Memory B cell (primary cell): ENCODE measurements around the gene STK26.
"Not testable (repeated sequence)": the region's sequence is repeated elsewhere in the genome, so short reads cannot be mapped to it uniquely, and the experiment has no call there.

Source experiments
- ATAC-seq: fragments of 150-1000 bp; cut with Tn5 transposase; 2 replicates; pipeline ENCODE4 v1.10.0; 2021; ENCODE audit warnings: low read depth, mild to moderate bottlenecking, moderate library complexity
- DNase-seq, 2 donors: peaks; one replicate each; pipeline ENCODE4 v3.0.0; 2022; ENCODE audit warnings: low spot score in 2 of 2
- H3K27ac Mint-ChIP-seq: one replicate; pipeline ENCODE4 v1.8.0; 2022; ENCODE audit warnings: mild to moderate bottlenecking, moderate library complexity, mixed read lengths
- H3K27me3 Mint-ChIP-seq: one replicate; pipeline ENCODE4 v1.8.0; 2022; ENCODE audit warnings: mixed read lengths
- H3K36me3 Mint-ChIP-seq: one replicate; pipeline ENCODE4 v1.8.0; 2022; ENCODE audit warnings: mild to moderate bottlenecking, mixed read lengths
- H3K4me1 Mint-ChIP-seq: one replicate; pipeline ENCODE4 v1.8.0; 2022; ENCODE audit warnings: mixed read lengths
- H3K4me3 Mint-ChIP-seq: one replicate; pipeline ENCODE4 v1.8.0; 2022; ENCODE audit warnings: mild to moderate bottlenecking, moderate library complexity, mixed read lengths
- H3K9me3 Mint-ChIP-seq: one replicate; pipeline ENCODE4 v1.8.0; 2022; ENCODE audit warnings: mixed read lengths

The STK26 gene

GRCh38 chrX:132046533-132046932, 23.4 kb downstream of the STK26 start:
- ATAC-seq: no peak
- no peak overlapping the region for H3K27ac Mint-ChIP-seq

GRCh38 chrX:132051778-132052177, 28.7 kb downstream of the STK26 start:
- DNase-seq, H3K27me3 Mint-ChIP-seq, H3K36me3 Mint-ChIP-seq, H3K9me3 Mint-ChIP-seq, H3K27ac Mint-ChIP-seq, H3K4me1 Mint-ChIP-seq, ATAC-seq, H3K4me3 Mint-ChIP-seq: not testable (repeated sequence)

More at GRCh38 chrX:132046533-132046932, 23.4 kb downstream of the STK26 start:
- Mint-ChIP-seq H3K4me1 (peaks cover 10% of the 10 kb centered on the region), H3K27me3 (no peaks in the 10 kb centered on the region), H3K36me3 (peaks cover 2% of the 10 kb centered on the region), H3K9me3 (no peaks in the 10 kb centered on the region), H3K4me3 (no peak overlapping the region)
- DNase-seq: no peak

- peaks cover 12% of the 10 kb centered on the region for H3K4me1 Mint-ChIP-seq
These were observed 34.9 kb downstream of the STK26 start for GRCh38 chrX:132058050-132058449.

GRCh38 chrX:132058975-132059374, 35.9 kb downstream of the STK26 start:
- H3K9me3 Mint-ChIP-seq: no peaks in the 10 kb centered on the region
- H3K36me3 Mint-ChIP-seq: peaks cover 4% of the 10 kb centered on the region
- DNase-seq: no peak
- no peaks in the 10 kb centered on the region for H3K27me3 Mint-ChIP-seq
- H3K4me1 Mint-ChIP-seq: peaks cover 10% of the 10 kb centered on the region
- H3K27ac Mint-ChIP-seq: no peak overlapping the region
- no peak overlapping the region for H3K4me3 Mint-ChIP-seq
- no peak for ATAC-seq

More at GRCh38 chrX:132058050-132058449, 34.9 kb downstream of the STK26 start:
- Mint-ChIP-seq H3K27ac (no peak overlapping the region), H3K4me3 (no peak overlapping the region), H3K27me3 (no peaks in the 10 kb centered on the region), H3K36me3 (peaks cover 4% of the 10 kb centered on the region), H3K9me3 (no peaks in the 10 kb centered on the region)
- DNase-seq (no peak), ATAC-seq (no peak)

- Mint-ChIP-seq H3K4me1 (peaks cover 10% of the 10 kb centered on the region), H3K9me3 (no peaks in the 10 kb centered on the region), H3K4me3 (no peak overlapping the region), H3K27ac (no peak overlapping the region), H3K27me3 (no peaks in the 10 kb centered on the region), H3K36me3 (peaks cover 4% of the 10 kb centered on the region)
- no peak for DNase-seq
- no peak for ATAC-seq
These were observed 37.0 kb downstream of the STK26 start for GRCh38 chrX:132059973-132060540.

- DNase-seq: no peak
- ATAC-seq: no peak
- Mint-ChIP-seq H3K27me3 (no peaks in the 10 kb centered on the region), H3K4me1 (peaks cover 10% of the 10 kb centered on the region), H3K9me3 (no peaks in the 10 kb centered on the region), H3K36me3 (peaks cover 2% of the 10 kb centered on the region), H3K4me3 (no peak overlapping the region), H3K27ac (no peak overlapping the region)
These were observed 40.2 kb downstream of the STK26 start for GRCh38 chrX:132063334-132063733.

GRCh38 chrX:132063862-132064261, 40.8 kb downstream of the STK26 start:
- no peaks in the 10 kb centered on the region for H3K27me3 Mint-ChIP-seq
- H3K9me3 Mint-ChIP-seq: no peaks in the 10 kb centered on the region
- no peak for ATAC-seq
- H3K27ac Mint-ChIP-seq: no peak overlapping the region
- peaks cover 5% of the 10 kb centered on the region for H3K36me3 Mint-ChIP-seq
- no peak for DNase-seq
- peaks cover 10% of the 10 kb centered on the region for H3K4me1 Mint-ChIP-seq
- H3K4me3 Mint-ChIP-seq: no peak overlapping the region

- H3K9me3 Mint-ChIP-seq: no peaks in the 10 kb centered on the region
- no peak for ATAC-seq
- no peaks in the 10 kb centered on the region for H3K27me3 Mint-ChIP-seq
- peaks cover 3% of the 10 kb centered on the region for H3K36me3 Mint-ChIP-seq
- no peak for DNase-seq
- H3K4me1 Mint-ChIP-seq: no peaks in the 10 kb centered on the region
- no peak overlapping the region for H3K4me3 Mint-ChIP-seq
- H3K27ac Mint-ChIP-seq: peak overlapping the region; percentile 33
These were observed 45.3 kb downstream of the STK26 start for GRCh38 chrX:132068405-132068804.

- DNase-seq (no peak), ATAC-seq (no peak)
- Mint-ChIP-seq H3K36me3 (peaks cover 3% of the 10 kb centered on the region), H3K27ac (no peak overlapping the region), H3K27me3 (no peaks in the 10 kb centered on the region), H3K4me3 (no peak overlapping the region), H3K4me1 (no peaks in the 10 kb centered on the region), H3K9me3 (no peaks in the 10 kb centered on the region)
These were observed 48.2 kb downstream of the STK26 start for GRCh38 chrX:132071254-132071653.

- ATAC-seq: no peak
- peaks cover 2% of the 10 kb centered on the region for H3K4me1 Mint-ChIP-seq
- no peak overlapping the region for H3K4me3 Mint-ChIP-seq
- H3K27ac Mint-ChIP-seq: no peak overlapping the region
- no peaks in the 10 kb centered on the region for H3K36me3 Mint-ChIP-seq
- no peak for DNase-seq
- H3K9me3 Mint-ChIP-seq: no peaks in the 10 kb centered on the region
- H3K27me3 Mint-ChIP-seq: no peaks in the 10 kb centered on the region
These were observed 54.3 kb downstream of the STK26 start for GRCh38 chrX:132077414-132077813.

- Mint-ChIP-seq H3K27ac (no peak overlapping the region), H3K9me3 (no peaks in the 10 kb centered on the region), H3K4me1 (peaks cover 2% of the 10 kb centered on the region), H3K27me3 (no peaks in the 10 kb centered on the region), H3K4me3 (no peak overlapping the region), H3K36me3 (no peaks in the 10 kb centered on the region)
- no peak for ATAC-seq
- no peak for DNase-seq
These were observed 54.8 kb downstream of the STK26 start for GRCh38 chrX:132077912-132078311.

GRCh38 chrX:132085786-132086185, 62.7 kb downstream of the STK26 start:
- no peak for ATAC-seq
- H3K36me3 Mint-ChIP-seq: no peaks in the 10 kb centered on the region
- H3K9me3 Mint-ChIP-seq: no peaks in the 10 kb centered on the region
- H3K4me3 Mint-ChIP-seq: no peak overlapping the region
- H3K4me1 Mint-ChIP-seq: peaks cover 2% of the 10 kb centered on the region
- no peak for DNase-seq
- H3K27ac Mint-ChIP-seq: no peak overlapping the region
- H3K27me3 Mint-ChIP-seq: peaks cover 2% of the 10 kb centered on the region

- Mint-ChIP-seq H3K9me3 (no peaks in the 10 kb centered on the region), H3K4me3 (no peak overlapping the region), H3K36me3 (no peaks in the 10 kb centered on the region), H3K4me1 (peaks cover 2% of the 10 kb centered on the region), H3K27me3 (peaks cover 4% of the 10 kb centered on the region), H3K27ac (no peak overlapping the region)
- ATAC-seq (no peak), DNase-seq (no peak)
These were observed 63.6 kb downstream of the STK26 start for GRCh38 chrX:132086672-132087071.

- Mint-ChIP-seq H3K4me3 (no peak overlapping the region), H3K4me1 (peaks cover 7% of the 10 kb centered on the region), H3K36me3 (no peaks in the 10 kb centered on the region), H3K27me3 (peaks cover 4% of the 10 kb centered on the region), H3K27ac (no peak overlapping the region), H3K9me3 (no peaks in the 10 kb centered on the region)
- ATAC-seq (no peak), DNase-seq (no peak)
These were observed 65.8 kb downstream of the STK26 start for GRCh38 chrX:132088864-132089263.

- Mint-ChIP-seq H3K4me3 (no peak overlapping the region), H3K4me1 (peaks cover 7% of the 10 kb centered on the region), H3K9me3 (no peaks in the 10 kb centered on the region), H3K27ac (no peak overlapping the region), H3K27me3 (peaks cover 4% of the 10 kb centered on the region), H3K36me3 (no peaks in the 10 kb centered on the region)
- no peak for DNase-seq
- no peak for ATAC-seq
These were observed 67.5 kb downstream of the STK26 start for GRCh38 chrX:132090403-132091159.
